HG03521 (cell line): ENCODE measurements around the gene ICA1.

ENCODE experiments used
- ATAC-seq: cut with Tn5 transposase; IDR thresholded peaks from one replicate; pipeline ENCODE4 v1.9.1; 2021; ENCODE audit warnings: mild to moderate bottlenecking, moderate library complexity; ENCODE audit not compliant: unreplicated experiment

ICA1 gene

DNA sequence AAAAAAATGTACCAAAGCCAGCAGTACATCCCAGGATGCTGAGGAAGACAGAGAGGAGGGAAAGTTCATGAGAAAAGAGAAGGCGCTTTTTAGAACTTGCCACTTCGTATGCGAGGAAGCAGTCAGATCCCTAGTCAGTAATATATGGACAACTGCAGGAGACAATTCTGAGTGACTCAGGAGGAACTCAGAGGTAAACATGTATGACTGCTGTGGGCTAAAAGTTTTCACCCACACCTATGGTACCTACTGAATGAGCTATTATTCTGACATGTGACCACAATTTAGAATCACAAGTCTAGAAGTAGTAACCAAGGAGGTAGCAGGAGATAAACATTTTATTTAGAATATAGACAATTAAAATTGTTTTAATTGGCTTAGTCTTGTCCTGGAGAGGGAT, 126.5 kb downstream of the ICA1 start:
- ATAC-seq, result no peak

GRCh38 chr7:8134089-8134733, 127.8 kb downstream of the ICA1 start:
- ATAC-seq, result peak; percentile 55

DNA sequence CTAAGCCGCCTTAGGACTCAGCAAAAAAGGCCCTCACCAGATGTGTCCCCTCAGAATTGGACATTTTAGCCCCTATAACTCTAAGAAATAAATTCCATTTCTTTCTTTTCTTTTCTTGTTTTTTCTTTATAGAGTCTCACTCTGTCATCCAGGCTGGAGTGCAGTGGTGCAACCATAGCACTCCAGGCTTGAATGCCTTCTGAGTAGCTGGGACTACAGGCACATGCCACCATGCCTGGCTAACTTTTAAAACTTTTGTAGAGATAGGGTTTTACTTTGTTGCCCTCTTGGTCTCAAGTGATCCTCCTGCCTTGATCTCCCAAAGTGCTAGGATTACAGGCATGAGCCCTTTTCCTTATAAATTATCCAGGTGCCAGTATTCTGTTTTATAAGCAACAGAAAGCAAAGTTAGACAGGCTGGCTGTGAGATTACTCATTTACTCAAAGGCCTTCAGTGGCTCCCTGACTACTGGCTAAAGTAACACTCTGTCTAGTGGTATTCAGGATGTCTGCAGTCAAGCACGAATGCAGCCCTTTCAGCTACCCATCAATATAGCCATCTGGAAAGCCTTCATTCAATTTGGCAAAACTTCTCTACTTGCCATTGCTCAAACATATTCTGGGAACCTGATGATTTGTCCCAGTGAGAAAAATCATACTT, 128.6 kb downstream of the ICA1 start:
- peak; percentile 32 for ATAC-seq

GRCh38 chr7:8131694-8132605, 130.0 kb downstream of the ICA1 start:
- peak; percentile 45 for ATAC-seq

- ATAC-seq, result no peak
Observed at GRCh38 chr7:8130663-8131062, 131.3 kb downstream of the ICA1 start.

GRCh38 chr7:8129318-8129659, 132.7 kb downstream of the ICA1 start:
- ATAC-seq, result no peak

DNA sequence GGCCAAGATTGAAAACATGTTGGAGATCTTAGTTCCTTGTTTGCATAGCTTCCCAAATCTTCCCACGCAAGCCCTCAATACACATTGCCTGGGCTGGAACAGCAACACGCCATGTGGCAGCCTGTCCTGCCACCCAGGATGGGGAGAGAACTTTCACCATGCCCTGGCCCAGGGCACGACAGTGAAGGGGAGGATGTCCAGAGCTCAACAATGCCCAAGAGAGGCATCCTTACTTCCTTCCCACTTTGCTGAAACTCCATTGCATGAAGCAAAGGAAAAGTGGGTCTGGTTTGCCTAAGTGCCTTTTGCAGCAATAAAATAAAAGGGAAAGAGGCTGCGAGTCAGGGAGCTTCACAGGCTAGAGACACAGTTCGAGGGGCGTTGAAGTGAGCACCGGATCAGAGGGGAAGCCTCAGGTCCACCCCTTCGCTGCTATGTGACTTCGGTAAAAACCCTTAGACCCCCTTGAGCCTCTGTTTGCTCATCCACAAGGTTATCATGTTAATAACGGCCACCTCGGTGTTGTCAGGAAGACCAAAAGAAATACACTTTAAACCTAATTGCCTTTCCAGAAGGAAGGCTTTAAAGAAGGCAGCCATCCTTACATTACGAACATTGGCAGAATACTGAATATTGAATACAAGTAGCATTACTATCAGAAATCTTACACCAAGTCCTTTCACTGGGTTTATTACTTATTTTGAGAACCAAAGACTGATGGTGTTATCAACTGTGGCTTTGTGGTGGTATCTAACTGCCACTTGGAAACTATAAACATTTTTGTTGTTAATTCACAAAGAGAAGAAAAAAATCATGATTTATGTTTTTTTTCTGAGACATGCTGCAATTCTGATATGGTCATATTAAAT, 133.3 kb downstream of the ICA1 start:
- ATAC-seq, result no peak

GRCh38 chr7:8126601-8127167, 135.3 kb downstream of the ICA1 start:
- no peak for ATAC-seq

- peak; percentile 69 for ATAC-seq
Observed at GRCh38 chr7:8125680-8126444, 136.1 kb downstream of the ICA1 start.

GRCh38 chr7:8121243-8121642, 140.7 kb downstream of the ICA1 start:
- ATAC-seq, result no peak

GRCh38 chr7:8120390-8121058, 141.4 kb downstream of the ICA1 start:
- ATAC-seq, result no peak

- no peak for ATAC-seq
Observed at GRCh38 chr7:8119262-8119661, 142.7 kb downstream of the ICA1 start.

GRCh38 chr7:8117195-8117594, 144.8 kb downstream of the ICA1 start:
- no peak for ATAC-seq

DNA sequence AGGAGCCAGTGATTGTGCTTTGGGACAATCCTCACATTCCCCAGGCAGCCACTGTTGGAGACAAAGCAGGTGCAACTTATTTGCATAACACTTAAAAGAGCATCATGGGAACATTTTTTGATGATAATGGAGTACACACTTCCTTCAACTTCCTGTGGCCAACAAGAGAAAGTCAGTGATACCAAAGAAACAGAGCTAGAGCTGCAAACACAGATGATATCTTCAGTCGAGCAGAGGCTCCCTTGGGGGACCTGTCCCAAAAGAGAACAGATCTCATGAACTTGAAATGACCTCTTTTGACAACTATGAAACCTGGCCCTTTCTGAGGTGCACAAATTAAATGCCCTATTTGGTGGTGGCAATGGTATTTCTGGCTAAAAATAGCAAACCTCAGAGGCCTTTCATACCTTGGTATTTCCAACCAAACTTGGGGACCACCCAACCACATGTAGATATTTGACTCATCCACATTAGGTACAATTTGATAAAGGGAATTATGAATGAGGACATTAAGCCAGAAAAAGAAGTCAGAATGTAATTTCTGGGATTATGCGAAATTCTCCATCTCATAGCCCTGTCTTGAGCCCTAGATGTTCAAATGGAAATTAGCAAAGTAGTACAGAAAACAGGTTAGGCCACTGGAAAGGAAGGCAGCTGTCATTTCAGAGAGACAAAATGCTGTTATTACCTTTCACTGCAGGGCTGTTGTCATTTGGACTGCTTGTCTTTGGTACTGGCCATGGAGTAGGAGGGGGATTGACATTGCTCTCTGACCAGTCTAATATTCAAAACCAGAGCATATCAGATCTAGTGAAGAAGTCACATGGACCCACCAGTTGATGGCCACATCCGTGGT, 146.2 kb downstream of the ICA1 start:
- ATAC-seq, result peak; percentile 83

GRCh38 chr7:8114175-8114574, 147.8 kb downstream of the ICA1 start:
- ATAC-seq, result no peak

DNA sequence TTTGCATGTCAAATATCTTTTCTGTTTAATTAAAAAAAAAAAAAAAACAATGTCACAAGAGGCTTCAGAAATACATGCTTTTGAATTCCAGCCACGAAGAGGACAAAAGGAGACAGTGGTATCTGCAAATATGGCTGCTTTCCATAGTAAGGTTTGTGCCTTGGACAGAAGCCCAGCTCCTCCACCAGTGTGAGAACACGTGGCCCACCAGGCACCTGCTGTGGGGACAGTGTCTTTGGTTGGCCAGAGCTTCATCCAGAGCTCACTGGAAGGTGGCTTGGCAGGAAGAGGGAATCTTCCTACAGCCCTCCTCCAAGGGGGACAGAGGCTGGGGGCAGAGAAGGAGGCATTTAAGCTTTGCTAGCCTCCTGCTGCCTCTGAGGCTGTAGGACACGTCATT, 148.8 kb downstream of the ICA1 start:
- no peak for ATAC-seq

- no peak for ATAC-seq
Observed at GRCh38 chr7:8112685-8113084, 149.3 kb downstream of the ICA1 start.

- no peak for ATAC-seq
Observed at GRCh38 chr7:8111282-8111960, 150.5 kb downstream of the ICA1 start.
